GM15510 (cell line): ENCODE data around the gene BCAT1.

Source experiments
- POLR2A ChIP-seq: IDR thresholded peaks from 3 replicates; pipeline ENCODE4 v1.6.1; 2011; ENCODE audit warnings: borderline replicate concordance; ENCODE audit not compliant: insufficient read length; ENCODE audit errors: extremely low read depth

The BCAT1 gene

GRCh38 chr12:24833513-24833912, 115.4 kb downstream of the BCAT1 start:
- TF ChIP-seq POLR2A = no peak

- TF ChIP-seq POLR2A = no peak
Measured at GRCh38 chr12:24823808-24824515, 124.9 kb downstream of the BCAT1 start.

- TF ChIP-seq POLR2A = no peak
Measured at GRCh38 chr12:24822121-24822899, 126.6 kb downstream of the BCAT1 start.

GRCh38 chr12:24821691-24822090, 127.2 kb downstream of the BCAT1 start:
- TF ChIP-seq POLR2A = no peak

- no peak for TF ChIP-seq POLR2A
Measured at GRCh38 chr12:24820872-24821271, 128.0 kb downstream of the BCAT1 start.

- no peak for TF ChIP-seq POLR2A
Measured at GRCh38 chr12:24818351-24818750, 130.6 kb downstream of the BCAT1 start.

- no peak for TF ChIP-seq POLR2A
Measured at GRCh38 chr12:24815114-24815423, 133.8 kb downstream of the BCAT1 start.

GRCh38 chr12:24814379-24815113, 134.4 kb downstream of the BCAT1 start:
- no peak for TF ChIP-seq POLR2A

- TF ChIP-seq POLR2A = no peak
Measured at GRCh38 chr12:24810378-24810777, 138.5 kb downstream of the BCAT1 start.

GRCh38 chr12:24808651-24809050, 140.2 kb downstream of the BCAT1 start:
- no peak for TF ChIP-seq POLR2A

GRCh38 chr12:24806386-24806785, 142.5 kb downstream of the BCAT1 start:
- no peak for TF ChIP-seq POLR2A

- no peak for TF ChIP-seq POLR2A
Measured at GRCh38 chr12:24803430-24804245, 145.3 kb downstream of the BCAT1 start.

- TF ChIP-seq POLR2A = no peak
Measured at GRCh38 chr12:24798335-24798734, 150.6 kb downstream of the BCAT1 start.

- no peak for TF ChIP-seq POLR2A
Measured at GRCh38 chr12:24797901-24798300, 151.0 kb downstream of the BCAT1 start.

- TF ChIP-seq POLR2A = no peak
Measured at GRCh38 chr12:24796876-24797275, 152.0 kb downstream of the BCAT1 start.
